GM12878 (cell line): ENCODE results near the gene FAM114A2. TPM values are rescaled to one million over a fixed set of nuclear protein-coding genes. Genes with fewer than 3 reads are reported as not detected.

ENCODE experiments used
- ATAC-seq: fragments of 200-7000 bp; cut with Tn5 transposase; 3 replicates; pipeline ENCODE4 v1.9.1; 2020; ENCODE audit warnings: mild to moderate bottlenecking, moderate library complexity
- BruUV-seq: library from RNA; stranded (reverse); fragments of 400-500 nt; replicated peaks from 2 replicates; lab custom pipeline; 2021; lab: Mats Ljungman, UMichigan
- CTCF ChIA-PET: fragments of 300-600 bp; sonication (Branson Sonifier 250); formaldehyde crosslinking; extraction: SDS; loops from one replicate; lab custom pipeline; 2021; ENCODE audit warnings: inconsistent platforms; lab: Yijun Ruan, JAX
- POLR2A ChIA-PET: fragments of 350-600 bp; formaldehyde crosslinking; extraction: SDS; loops from one replicate; lab custom pipeline; 2021; ENCODE audit warnings: inconsistent platforms; lab: Charles Lee
- RAD21 ChIA-PET: fragments of 300-600 bp; sonication (Branson Sonifier 250); formaldehyde crosslinking; loops from one replicate; lab custom pipeline; 2023; ENCODE audit warnings: antibody characterized with exemption; ENCODE audit not compliant: unreplicated experiment; lab: Charles Lee
- SMC1A ChIA-PET: fragments of 300-600 bp; sonication (Branson Sonifier 250); formaldehyde crosslinking; loops from one replicate; lab custom pipeline; 2023; ENCODE audit not compliant: unreplicated experiment, uncharacterized antibody; lab: Charles Lee
- DNase-seq: peaks from one replicate; pipeline ENCODE4 v3.0.0-alpha.2; 2011; ENCODE audit warnings: low read depth, low spot score
- FAIRE-seq: peaks from 3 replicates; lab custom pipeline; 2011; peaks lifted over from hg19 to GRCh38; lab: Jason Lieb, UNC
- H2AFZ ChIP-seq: 2 replicates; pipeline ENCODE4 v1.6.0; 2011; ENCODE audit warnings: low read depth, low read length, control low read depth; ENCODE audit not compliant: control insufficient read depth
- H3K27ac ChIP-seq: 2 replicates; pipeline ENCODE4 v1.5.1; 2011; ENCODE audit warnings: control low read depth; ENCODE audit not compliant: control insufficient read depth, insufficient read depth
- H3K27me3 ChIP-seq, 2 experiments: replicated peaks in 1 of 2; 2 replicates each; pipeline versions ENCODE4 v1.6.0 to v1.6.1; 2011; ENCODE audit warnings: low read length in 1 of 2; ENCODE audit not compliant: control insufficient read depth in 2 of 2, insufficient read depth in 2 of 2
- H3K36me3 ChIP-seq, 2 experiments: 2 replicates each; pipeline ENCODE4 v1.5.1; 2011; ENCODE audit warnings: low read length in 1 of 2; ENCODE audit not compliant: control insufficient read depth in 2 of 2, insufficient read depth in 2 of 2
- H3K4me1 ChIP-seq: 2 replicates; pipeline ENCODE4 v1.6.1; 2011; ENCODE audit warnings: mild to moderate bottlenecking, low read length, moderate library complexity, mixed read lengths; ENCODE audit not compliant: control insufficient read depth, insufficient read depth
- H3K4me2 ChIP-seq: 2 replicates; pipeline ENCODE4 v1.6.0; 2011; ENCODE audit warnings: control low read depth; ENCODE audit not compliant: control insufficient read depth, insufficient read depth
- H3K4me3 ChIP-seq: fragments of 200-600 bp; sonication (generic); 2 replicates; pipeline ENCODE4 v1.5.1; 2016
- H3K79me2 ChIP-seq: 2 replicates; pipeline ENCODE4 v1.6.0; 2011; ENCODE audit warnings: low read length; ENCODE audit not compliant: control insufficient read depth, insufficient read depth
- H3K9ac ChIP-seq: 2 replicates; pipeline ENCODE4 v1.8.0; 2011; ENCODE audit warnings: low read length, control low read depth, mixed read lengths; ENCODE audit not compliant: control insufficient read depth, insufficient read depth
- H3K9me3 ChIP-seq: replicated peaks from 3 replicates; pipeline ENCODE4 v1.5.1; 2011; ENCODE audit warnings: mild to moderate bottlenecking, low read length; ENCODE audit not compliant: control insufficient read depth, insufficient read depth
- H4K20me1 ChIP-seq: 2 replicates; pipeline ENCODE4 v1.6.0; 2011; ENCODE audit not compliant: control insufficient read depth, insufficient read depth
- EZH2 ChIP-seq: IDR thresholded peaks from 2 replicates; pipeline ENCODE4 v1.6.1; 2012; ENCODE audit warnings: low read depth, mild to moderate bottlenecking, control low read depth, inconsistent platforms, low read length, borderline replicate concordance; ENCODE audit not compliant: control insufficient read depth
- FOXK2 ChIP-seq: fragments of 450-650 bp; IDR thresholded peaks from 2 replicates; pipeline ENCODE4 v1.6.1; 2017; ENCODE audit warnings: mild to moderate bottlenecking, moderate library complexity
- JUNB ChIP-seq: IDR thresholded peaks from 2 replicates; pipeline ENCODE4 v1.6.1; 2016; ENCODE audit warnings: antibody characterized with exemption, mild to moderate bottlenecking
- NRF1 ChIP-seq: conservative IDR thresholded peaks from 2 replicates; pipeline ENCODE4 v1.6.1; 2011; ENCODE audit warnings: mild to moderate bottlenecking, low read depth, low read length, improper control_type of control experiment
- POU2F2 ChIP-seq: IDR thresholded peaks from 3 replicates; pipeline ENCODE4 v1.6.1; 2011; ENCODE audit warnings: low read depth, mild to moderate bottlenecking, low read length, borderline replicate concordance
- RB1 ChIP-seq: fragments of 450-650 bp; formaldehyde crosslinking; IDR thresholded peaks from 2 replicates; pipeline ENCODE4 v1.6.1; 2017; ENCODE audit warnings: mild to moderate bottlenecking, borderline replicate concordance
- RUNX3 ChIP-seq: IDR thresholded peaks from 2 replicates; pipeline ENCODE4 v1.6.1; 2012; ENCODE audit warnings: low read length, inconsistent platforms
- SPI1 ChIP-seq: IDR thresholded peaks from 2 replicates; pipeline ENCODE4 v1.6.1; 2011; ENCODE audit warnings: low read depth, mild to moderate bottlenecking, low read length, moderate library complexity, borderline replicate concordance; ENCODE audit not compliant: insufficient read depth
- SREBF1 ChIP-seq: IDR thresholded peaks from 2 replicates; pipeline ENCODE4 v1.6.1; 2012; ENCODE audit warnings: mild to moderate bottlenecking, low read length
- SREBF2 ChIP-seq: IDR thresholded peaks from 2 replicates; pipeline ENCODE4 v1.6.1; 2012; ENCODE audit warnings: mild to moderate bottlenecking, low read length
- TCF12 ChIP-seq: IDR thresholded peaks from 2 replicates; pipeline ENCODE4 v1.6.1; 2011; ENCODE audit warnings: low read depth, mild to moderate bottlenecking, low read length
- TCF3 ChIP-seq: IDR thresholded peaks from 2 replicates; pipeline ENCODE4 v1.6.1; 2012; ENCODE audit warnings: low read depth, mild to moderate bottlenecking, low read length, borderline replicate concordance; ENCODE audit not compliant: insufficient read depth
- WGBS: methylation state at CpG from one replicate; pipeline ENCODE4 v1.1.6; 2016; ENCODE audit warnings: low lambda C conversion rate; ENCODE audit not compliant: insufficient replicate concordance, insufficient coverage; ENCODE audit errors: missing lambda C conversion rate; 5-methylcytosine and 5-hydroxymethylcytosine counted together
- in situ Hi-C: fragments of 300-500 bp; cut with MboI; formaldehyde crosslinking; loops from 9 replicates; pipeline ENCODE4 v1.14.3; 2018; ENCODE audit warnings: mixed read lengths
- intact Hi-C: fragments of 100-400 bp; cut with micrococcal nuclease; formaldehyde crosslinking; loops from one replicate; pipeline ENCODE4 v1.14.2; 2022; ENCODE audit not compliant: unreplicated experiment
- polyA plus RNA-seq, 11 experiments: library from polyadenylated mRNA; depleted of rRNA in 4 of 11; unstranded in 6 of 11; stranded (reverse) in 5 of 11; fragments of >200 nt; fragmentation: Nextera tagmentation in 4 of 11; fragmentation: Illumina TruSeq in 1 of 11; extraction: Ambion mirVana in 4 of 11; extraction: Trizol in 1 of 11; gene quantifications; 1 replicate in 1 of 11; 2 replicates in 10 of 11; pipeline versions ENCODE4 v1.2.1 to v1.2.3, GENCODE V29; 2011 to 2016; ENCODE audit warnings: inconsistent platforms in 2 of 11, missing spikeins in 2 of 11, low read depth in 1 of 11
- total RNA-seq, 4 experiments: library from RNA; depleted of rRNA in 3 of 4; stranded (reverse); fragments of >200 nt in 3 of 4; fragmentation: Illumina TruSeq in 1 of 4; extraction: Trizol in 1 of 4; gene quantifications; 2 replicates each; pipeline versions ENCODE4 v1.2.1 to v1.2.3, GENCODE V29; 2013 to 2021
- TF ChIP-seq, protein P1 (sequence below): IDR thresholded peaks from 2 replicates; pipeline ENCODE4 v1.6.1; 2012; ENCODE audit warnings: improper control_type of control experiment, low read depth, low read length; ENCODE audit not compliant: insufficient replicate concordance
- TF ChIP-seq, protein P2 (sequence below): IDR thresholded peaks from 2 replicates; pipeline ENCODE4 v1.6.1; 2011; ENCODE audit warnings: low read depth, low read length, improper control_type of control experiment, borderline replicate concordance
- TF ChIP-seq, protein P3 (sequence below): fragments of 450-650 bp; IDR thresholded peaks from 2 replicates; pipeline ENCODE4 v1.6.1; 2017; ENCODE audit warnings: mild to moderate bottlenecking

The FAM114A2 gene
- total and polyA plus RNA-seq, 10 of the 15 experiments (the other 5 are each of a cell fraction or from before 2014, with no cell fraction given) = 16.8 to 32.8 (median 24.3) TPM

DNA sequence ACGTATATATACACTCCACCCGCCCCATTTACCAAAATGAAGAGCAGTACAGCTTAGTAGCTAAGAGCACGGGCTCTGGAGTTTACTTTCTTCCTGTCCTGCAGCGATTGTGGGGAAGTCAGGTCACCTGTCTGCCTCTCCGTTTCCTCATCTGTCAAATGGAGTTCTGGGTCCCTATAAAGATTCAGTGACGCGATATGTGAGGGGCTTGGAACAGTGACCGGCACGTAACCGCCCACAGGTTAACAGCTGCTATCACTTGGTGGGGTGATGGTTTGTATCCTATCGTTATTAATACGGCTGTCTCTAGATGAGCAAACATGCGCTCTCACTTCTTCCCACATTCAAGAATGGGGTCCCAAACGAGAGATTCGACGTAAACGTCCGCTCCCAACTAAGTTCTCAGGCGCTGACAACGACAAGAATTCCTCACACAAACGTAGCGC lies 426 bp downstream of the FAM114A2 start:
- no peaks in the 10 kb centered on the region for H4K20me1 ChIP-seq
- WGBS = under 1% methylated on average over 22 of the region's 22 CpGs
- ChIA-PET SMC1A (interaction anchor here (0.7 to 3.7 kb wide), 5 partner anchors 11 to 134 kb away, joined by 3 to 27 read pairs (median 5); no protein-coding TSS in a partner anchor), POLR2A (interaction anchor here (0.8 to 1.7 kb wide), 7 partner anchors 9 to 465 kb away, joined by 3 to 7 read pairs (median 3); partner anchors contain the start of gene GALNT10), RAD21 (interaction anchor here (0.9 to 1.8 kb wide), 2 partner anchors 27 to 34 kb away, joined by 3 to 5 read pairs; no protein-coding TSS in a partner anchor), CTCF (interaction anchor here (1.2 to 2.1 kb wide), 5 partner anchors 10 to 155 kb away, joined by 4 to 6 read pairs (median 5); no protein-coding TSS in a partner anchor)
- peak overlapping the region; percentile 94 for H3K4me2 ChIP-seq
- ATAC-seq (peak; percentile 69), FAIRE-seq (peak; percentile 47), DNase-seq (no peak)
- peak overlapping the region; percentile 95 for H3K9ac ChIP-seq
- H3K36me3 ChIP-seq = no peaks in the 10 kb centered on the region; a peak in 1 of 4 replicates
- H3K4me1 ChIP-seq = no peaks in the 10 kb centered on the region
- H2AFZ ChIP-seq = peak overlapping the region; percentile 97
- H3K4me3 ChIP-seq = peak overlapping the region; percentile 90
- H3K79me2 ChIP-seq = peaks cover 33% of the 10 kb centered on the region
- in situ Hi-C loops (no loop called here), intact Hi-C loops (no loop called here)
- BruUV-seq = TSS peak; percentile 87
- no peaks in the 10 kb centered on the region for H3K9me3 ChIP-seq
- H3K27ac ChIP-seq = peak overlapping the region; percentile 88
- no peaks in the 10 kb centered on the region for H3K27me3 ChIP-seq
- TF ChIP-seq, protein P1, sequence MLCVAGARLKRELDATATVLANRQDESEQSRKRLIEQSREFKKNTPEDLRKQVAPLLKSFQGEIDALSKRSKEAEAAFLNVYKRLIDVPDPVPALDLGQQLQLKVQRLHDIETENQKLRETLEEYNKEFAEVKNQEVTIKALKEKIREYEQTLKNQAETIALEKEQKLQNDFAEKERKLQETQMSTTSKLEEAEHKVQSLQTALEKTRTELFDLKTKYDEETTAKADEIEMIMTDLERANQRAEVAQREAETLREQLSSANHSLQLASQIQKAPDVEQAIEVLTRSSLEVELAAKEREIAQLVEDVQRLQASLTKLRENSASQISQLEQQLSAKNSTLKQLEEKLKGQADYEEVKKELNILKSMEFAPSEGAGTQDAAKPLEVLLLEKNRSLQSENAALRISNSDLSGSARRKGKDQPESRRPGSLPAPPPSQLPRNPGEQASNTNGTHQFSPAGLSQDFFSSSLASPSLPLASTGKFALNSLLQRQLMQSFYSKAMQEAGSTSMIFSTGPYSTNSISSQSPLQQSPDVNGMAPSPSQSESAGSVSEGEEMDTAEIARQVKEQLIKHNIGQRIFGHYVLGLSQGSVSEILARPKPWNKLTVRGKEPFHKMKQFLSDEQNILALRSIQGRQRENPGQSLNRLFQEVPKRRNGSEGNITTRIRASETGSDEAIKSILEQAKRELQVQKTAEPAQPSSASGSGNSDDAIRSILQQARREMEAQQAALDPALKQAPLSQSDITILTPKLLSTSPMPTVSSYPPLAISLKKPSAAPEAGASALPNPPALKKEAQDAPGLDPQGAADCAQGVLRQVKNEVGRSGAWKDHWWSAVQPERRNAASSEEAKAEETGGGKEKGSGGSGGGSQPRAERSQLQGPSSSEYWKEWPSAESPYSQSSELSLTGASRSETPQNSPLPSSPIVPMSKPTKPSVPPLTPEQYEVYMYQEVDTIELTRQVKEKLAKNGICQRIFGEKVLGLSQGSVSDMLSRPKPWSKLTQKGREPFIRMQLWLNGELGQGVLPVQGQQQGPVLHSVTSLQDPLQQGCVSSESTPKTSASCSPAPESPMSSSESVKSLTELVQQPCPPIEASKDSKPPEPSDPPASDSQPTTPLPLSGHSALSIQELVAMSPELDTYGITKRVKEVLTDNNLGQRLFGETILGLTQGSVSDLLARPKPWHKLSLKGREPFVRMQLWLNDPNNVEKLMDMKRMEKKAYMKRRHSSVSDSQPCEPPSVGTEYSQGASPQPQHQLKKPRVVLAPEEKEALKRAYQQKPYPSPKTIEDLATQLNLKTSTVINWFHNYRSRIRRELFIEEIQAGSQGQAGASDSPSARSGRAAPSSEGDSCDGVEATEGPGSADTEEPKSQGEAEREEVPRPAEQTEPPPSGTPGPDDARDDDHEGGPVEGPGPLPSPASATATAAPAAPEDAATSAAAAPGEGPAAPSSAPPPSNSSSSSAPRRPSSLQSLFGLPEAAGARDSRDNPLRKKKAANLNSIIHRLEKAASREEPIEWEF = no peak
- peak; percentile 53; the same call in 1 of the 2 replicates for TF ChIP-seq JUNB
- TF ChIP-seq, protein P2, sequence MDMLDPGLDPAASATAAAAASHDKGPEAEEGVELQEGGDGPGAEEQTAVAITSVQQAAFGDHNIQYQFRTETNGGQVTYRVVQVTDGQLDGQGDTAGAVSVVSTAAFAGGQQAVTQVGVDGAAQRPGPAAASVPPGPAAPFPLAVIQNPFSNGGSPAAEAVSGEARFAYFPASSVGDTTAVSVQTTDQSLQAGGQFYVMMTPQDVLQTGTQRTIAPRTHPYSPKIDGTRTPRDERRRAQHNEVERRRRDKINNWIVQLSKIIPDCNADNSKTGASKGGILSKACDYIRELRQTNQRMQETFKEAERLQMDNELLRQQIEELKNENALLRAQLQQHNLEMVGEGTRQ = no peak
- TF ChIP-seq, protein P3, sequence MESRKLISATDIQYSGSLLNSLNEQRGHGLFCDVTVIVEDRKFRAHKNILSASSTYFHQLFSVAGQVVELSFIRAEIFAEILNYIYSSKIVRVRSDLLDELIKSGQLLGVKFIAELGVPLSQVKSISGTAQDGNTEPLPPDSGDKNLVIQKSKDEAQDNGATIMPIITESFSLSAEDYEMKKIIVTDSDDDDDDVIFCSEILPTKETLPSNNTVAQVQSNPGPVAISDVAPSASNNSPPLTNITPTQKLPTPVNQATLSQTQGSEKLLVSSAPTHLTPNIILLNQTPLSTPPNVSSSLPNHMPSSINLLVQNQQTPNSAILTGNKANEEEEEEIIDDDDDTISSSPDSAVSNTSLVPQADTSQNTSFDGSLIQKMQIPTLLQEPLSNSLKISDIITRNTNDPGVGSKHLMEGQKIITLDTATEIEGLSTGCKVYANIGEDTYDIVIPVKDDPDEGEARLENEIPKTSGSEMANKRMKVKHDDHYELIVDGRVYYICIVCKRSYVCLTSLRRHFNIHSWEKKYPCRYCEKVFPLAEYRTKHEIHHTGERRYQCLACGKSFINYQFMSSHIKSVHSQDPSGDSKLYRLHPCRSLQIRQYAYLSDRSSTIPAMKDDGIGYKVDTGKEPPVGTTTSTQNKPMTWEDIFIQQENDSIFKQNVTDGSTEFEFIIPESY = no peak
- TF ChIP-seq SREBF1 = no peak
- TF ChIP-seq EZH2 = no peak
- TF ChIP-seq RUNX3 = peak; percentile 62
- TF ChIP-seq TCF3 = no peak
- TF ChIP-seq TCF12 = peak; percentile 82
- no peak for TF ChIP-seq POU2F2
- TF ChIP-seq NRF1 = no peak
- no peak for TF ChIP-seq FOXK2
- TF ChIP-seq SPI1 = peak; percentile 26; the same call in 1 of the 2 replicates
- no peak for TF ChIP-seq RB1
- no peak for TF ChIP-seq SREBF2
